Endothelial cell (in vitro differentiated cells): Measurements from ENCODE around the gene FYCO1. TPM values are rescaled to one million over a fixed set of nuclear protein-coding genes. Genes with fewer than 3 reads are reported as not detected.

Experiments used
- DNase-seq: peaks from one replicate; pipeline ENCODE4 v3.0.0; 2021; ENCODE audit warnings: low spot score
- H3K27ac Mint-ChIP-seq: one replicate; pipeline ENCODE4 v1.8.0; 2021; ENCODE audit warnings: mixed read lengths, inconsistent platforms; ENCODE audit not compliant: unreplicated experiment
- H3K27me3 Mint-ChIP-seq: one replicate; pipeline ENCODE4 v1.8.0; 2021; ENCODE audit warnings: mild to moderate bottlenecking, moderate library complexity, mixed read lengths, inconsistent platforms; ENCODE audit not compliant: unreplicated experiment
- H3K36me3 Mint-ChIP-seq: one replicate; pipeline ENCODE4 v1.8.0; 2021; ENCODE audit warnings: mild to moderate bottlenecking, low read depth, mixed read lengths, inconsistent platforms; ENCODE audit not compliant: unreplicated experiment
- H3K4me1 Mint-ChIP-seq: one replicate; pipeline ENCODE4 v1.8.0; 2021; ENCODE audit warnings: mild to moderate bottlenecking, mixed read lengths, inconsistent platforms; ENCODE audit not compliant: unreplicated experiment
- H3K4me3 Mint-ChIP-seq: one replicate; pipeline ENCODE4 v1.8.0; 2021; ENCODE audit warnings: mild to moderate bottlenecking, mixed read lengths, inconsistent platforms; ENCODE audit not compliant: unreplicated experiment
- H3K9me3 Mint-ChIP-seq: one replicate; pipeline ENCODE4 v1.8.0; 2021; ENCODE audit warnings: mixed read lengths, inconsistent platforms; ENCODE audit not compliant: unreplicated experiment
- total RNA-seq: library from RNA; stranded (reverse); fragmentation: NEBNext Ultra II Directional; extraction: Animal tissue kit (Norgen Biotek cat#: 25700); gene quantifications from one replicate; pipeline ENCODE4 v1.2.1, GENCODE V29; 2021; ENCODE audit not compliant: unreplicated experiment
- TF ChIP-seq, protein P1 (sequence below): fragments of 200-600 bp; sonication (generic); IDR thresholded peaks from one replicate; pipeline ENCODE4 v1.5.0; 2021; ENCODE audit warnings: antibody characterized with exemption; ENCODE audit not compliant: unreplicated experiment

FYCO1 gene
- total RNA-seq, 1 donor from 2014 or later: 13.8 TPM

DNA sequence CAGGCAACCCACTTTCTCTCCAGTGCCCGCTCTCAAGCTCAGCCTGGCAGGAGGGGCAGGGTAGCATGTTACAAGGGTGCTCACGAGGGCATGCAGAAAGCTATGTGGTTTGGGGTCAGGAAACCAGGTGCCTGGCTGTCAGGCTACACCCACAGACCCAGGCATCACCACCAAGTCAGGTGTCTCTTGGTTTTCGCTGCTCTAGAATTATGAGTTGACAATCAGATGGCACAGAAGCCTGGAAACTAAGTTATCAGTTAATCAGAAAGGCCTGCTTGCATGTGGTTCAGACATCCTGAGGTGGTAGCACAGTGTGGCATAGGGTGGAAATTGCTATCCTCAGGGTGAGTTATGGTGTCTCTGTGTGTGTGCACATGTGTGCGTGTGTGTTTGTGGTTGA lies 125.5 kb downstream of the FYCO1 start:
- Mint-ChIP-seq H3K27me3 (no peaks in the 10 kb centered on the region), H3K36me3 (no peaks in the 10 kb centered on the region), H3K27ac (no peak overlapping the region), H3K9me3 (no peaks in the 10 kb centered on the region), H3K4me1 (peaks cover 27% of the 10 kb centered on the region), H3K4me3 (no peak overlapping the region)
- no peak for DNase-seq
- TF ChIP-seq, protein P1, sequence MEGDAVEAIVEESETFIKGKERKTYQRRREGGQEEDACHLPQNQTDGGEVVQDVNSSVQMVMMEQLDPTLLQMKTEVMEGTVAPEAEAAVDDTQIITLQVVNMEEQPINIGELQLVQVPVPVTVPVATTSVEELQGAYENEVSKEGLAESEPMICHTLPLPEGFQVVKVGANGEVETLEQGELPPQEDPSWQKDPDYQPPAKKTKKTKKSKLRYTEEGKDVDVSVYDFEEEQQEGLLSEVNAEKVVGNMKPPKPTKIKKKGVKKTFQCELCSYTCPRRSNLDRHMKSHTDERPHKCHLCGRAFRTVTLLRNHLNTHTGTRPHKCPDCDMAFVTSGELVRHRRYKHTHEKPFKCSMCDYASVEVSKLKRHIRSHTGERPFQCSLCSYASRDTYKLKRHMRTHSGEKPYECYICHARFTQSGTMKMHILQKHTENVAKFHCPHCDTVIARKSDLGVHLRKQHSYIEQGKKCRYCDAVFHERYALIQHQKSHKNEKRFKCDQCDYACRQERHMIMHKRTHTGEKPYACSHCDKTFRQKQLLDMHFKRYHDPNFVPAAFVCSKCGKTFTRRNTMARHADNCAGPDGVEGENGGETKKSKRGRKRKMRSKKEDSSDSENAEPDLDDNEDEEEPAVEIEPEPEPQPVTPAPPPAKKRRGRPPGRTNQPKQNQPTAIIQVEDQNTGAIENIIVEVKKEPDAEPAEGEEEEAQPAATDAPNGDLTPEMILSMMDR: no peak

DNA sequence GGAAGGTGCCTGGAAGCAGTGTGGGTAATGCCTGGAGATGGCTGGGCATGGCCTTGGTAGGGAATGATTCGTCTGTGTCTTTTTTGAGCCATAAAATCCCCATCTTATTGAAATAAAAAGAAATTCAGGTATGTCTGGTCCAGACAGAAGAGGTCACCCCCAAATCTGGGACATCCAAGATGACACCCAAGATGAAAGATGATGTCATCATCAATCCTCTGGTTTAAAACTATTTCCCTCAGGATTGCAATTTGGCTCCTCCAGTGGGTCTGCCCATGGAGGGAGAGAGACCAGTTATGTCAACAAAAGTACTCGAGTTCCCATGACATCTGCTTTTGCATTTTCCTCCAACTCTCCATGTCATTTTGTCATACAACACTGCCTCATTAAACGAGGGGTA lies 126.0 kb downstream of the FYCO1 start:
- Mint-ChIP-seq H3K4me1 (peaks cover 24% of the 10 kb centered on the region), H3K36me3 (no peaks in the 10 kb centered on the region), H3K4me3 (no peak overlapping the region), H3K9me3 (no peaks in the 10 kb centered on the region), H3K27ac (no peak overlapping the region), H3K27me3 (no peaks in the 10 kb centered on the region)
- no peak for DNase-seq
- TF ChIP-seq, protein P1: no peak

DNA sequence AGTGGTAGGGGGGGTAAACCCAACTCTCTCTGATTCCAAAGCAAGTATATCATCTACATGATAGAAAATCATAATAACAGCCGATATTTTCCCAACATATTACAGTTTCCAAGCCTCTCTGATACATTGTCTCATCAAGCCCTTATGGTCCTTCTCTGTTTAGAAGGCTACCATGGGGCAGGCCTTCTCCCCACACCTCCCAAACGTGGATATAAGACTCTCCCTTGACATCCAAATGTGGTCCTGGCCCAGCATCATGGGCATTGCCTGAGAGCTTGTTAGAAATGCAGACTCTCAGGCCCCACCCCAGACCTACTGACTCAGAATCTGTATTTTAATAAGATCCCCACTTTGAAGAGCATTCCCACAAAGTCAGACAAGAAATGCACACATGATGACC lies 127.0 kb downstream of the FYCO1 start:
- no peak for DNase-seq
- no peaks in the 10 kb centered on the region for H3K36me3 Mint-ChIP-seq
- H3K4me1 Mint-ChIP-seq: peaks cover 15% of the 10 kb centered on the region
- no peaks in the 10 kb centered on the region for H3K9me3 Mint-ChIP-seq
- TF ChIP-seq, protein P1: no peak
- no peaks in the 10 kb centered on the region for H3K27me3 Mint-ChIP-seq
- no peak overlapping the region for H3K27ac Mint-ChIP-seq
- H3K4me3 Mint-ChIP-seq: no peak overlapping the region

DNA sequence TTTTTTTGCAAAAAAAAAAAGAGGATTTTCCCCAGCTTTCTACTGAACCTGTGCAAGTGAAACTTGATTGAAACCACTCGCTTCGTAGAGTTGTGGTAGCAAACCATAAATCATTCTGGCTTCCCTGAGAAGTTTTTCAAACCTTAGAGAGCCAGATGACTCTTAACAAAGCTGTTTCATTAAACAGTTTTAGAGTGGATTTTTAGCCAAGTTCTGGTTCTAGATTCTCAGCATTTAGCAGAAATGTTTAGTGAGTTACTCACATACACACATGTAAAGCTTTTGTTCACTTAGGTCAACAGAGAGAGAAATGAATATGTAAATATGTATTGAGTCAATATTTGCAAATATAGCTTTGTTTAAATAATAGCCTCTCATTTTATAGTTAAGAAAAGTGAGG lies 127.4 kb downstream of the FYCO1 start:
- TF ChIP-seq, protein P1: no peak
- Mint-ChIP-seq H3K9me3 (no peaks in the 10 kb centered on the region), H3K4me1 (peaks cover 13% of the 10 kb centered on the region), H3K36me3 (no peaks in the 10 kb centered on the region), H3K4me3 (no peak overlapping the region), H3K27me3 (no peaks in the 10 kb centered on the region), H3K27ac (no peak overlapping the region)
- DNase-seq: no peak

Other genes starting within 250 kb of the FYCO1 start
- gene SLC6A20, start 199.3 kb downstream of the FYCO1 start, total RNA-seq: 0.21 TPM
- 19.5 TPM for gene LZTFL1, start 153.7 kb downstream of the FYCO1 start, total RNA-seq
- gene CCR9, start 109.3 kb downstream of the FYCO1 start, total RNA-seq: not detected
- gene CXCR6, start 52.4 kb downstream of the FYCO1 start, total RNA-seq: not detected
- gene XCR1, start 31.7 kb upstream of the FYCO1 start, total RNA-seq: not detected
- gene CCR1, start 212.5 kb upstream of the FYCO1 start, total RNA-seq: not detected
- gene CCR3, start 246.6 kb upstream of the FYCO1 start, total RNA-seq: not detected